SK-N-SH (cell line): ENCODE data around the gene VMP1. TPM values are rescaled to one million over a fixed set of nuclear protein-coding genes. Genes with fewer than 3 reads are reported as not detected.
A peak's percentile ranks its signal among the peaks of the same experiment; 100 is the strongest.

ENCODE experiments used
- CTCF ChIA-PET: fragments of 300-600, 350-600 bp; formaldehyde crosslinking; extraction: SDS; loops from one replicate; lab custom pipeline; 2021; lab: Yijun Ruan, JAX
- POLR2A ChIA-PET: fragments of 350-600 bp; sonication (Branson Sonifier 250); formaldehyde crosslinking; extraction: SDS; loops from one replicate; lab custom pipeline; 2020; ENCODE audit warnings: antibody characterized with exemption, inconsistent platforms; lab: Yijun Ruan, JAX
- DNase-seq: peaks from one replicate; pipeline ENCODE4 v3.0.0; 2012
- H2AFZ ChIP-seq: fragments of 200-600 bp; sonication (generic); 2 replicates; pipeline ENCODE4 v1.8.1; 2016; ENCODE audit warnings: antibody characterized with exemption, mild to moderate bottlenecking, low read depth
- H3F3A ChIP-seq: fragments of 200-600 bp; sonication (generic); replicated peaks from 2 replicates; pipeline ENCODE3; 2016; ENCODE audit warnings: antibody characterized with exemption, mild to moderate bottlenecking; ENCODE audit not compliant: insufficient read depth
- H3K27ac ChIP-seq, 2 experiments: fragments of 200-500 bp in 1 of 2; fragments of 200-600 bp in 1 of 2; sonication (Bioruptor generic) in 1 of 2; sonication (generic), shearing (Covaris generic) in 1 of 2; 2 replicates each; pipeline versions ENCODE4 v1.5.1 to v1.6.1; 2014 to 2016; ENCODE audit warnings: low read depth in 2 of 2, inconsistent platforms in 1 of 2, low read length in 1 of 2, mild to moderate bottlenecking in 1 of 2, mixed read lengths in 1 of 2
- H3K27me3 ChIP-seq: fragments of 200-600 bp; sonication (generic), shearing (Covaris generic); 2 replicates; pipeline ENCODE4 v1.6.1; 2016; ENCODE audit warnings: mixed run types; ENCODE audit not compliant: insufficient read depth
- H3K36me3 ChIP-seq, 2 experiments: fragments of 200-500 bp in 1 of 2; fragments of 200-600 bp in 1 of 2; sonication (Bioruptor generic) in 1 of 2; sonication (generic) in 1 of 2; replicated peaks in 1 of 2; 2 replicates each; pipeline versions ENCODE3 to v1.5.1; 2014 to 2016; ENCODE audit warnings: low read length in 1 of 2, mild to moderate bottlenecking in 1 of 2; ENCODE audit not compliant: insufficient read depth in 2 of 2, control insufficient read depth in 1 of 2
- H3K4me1 ChIP-seq, 2 experiments: fragments of 200-500 bp in 1 of 2; fragments of 200-600 bp in 1 of 2; sonication (Bioruptor generic) in 1 of 2; sonication (generic), shearing (Covaris generic) in 1 of 2; 2 replicates each; pipeline versions ENCODE4 v1.5.1 to v1.6.1; 2014 to 2016; ENCODE audit warnings: low read depth in 1 of 2, low read length in 1 of 2, mixed run types in 1 of 2; ENCODE audit not compliant: insufficient read depth in 2 of 2, control insufficient read depth in 1 of 2
- H3K4me2 ChIP-seq: fragments of 200-600 bp; sonication (generic), shearing (Covaris generic); 2 replicates; pipeline ENCODE4 v1.6.1; 2017; ENCODE audit warnings: mixed run types
- H3K4me3 ChIP-seq, 2 experiments: fragments of 200-500 bp in 1 of 2; fragments of 200-600 bp in 1 of 2; sonication (Bioruptor generic) in 1 of 2; sonication (generic), shearing (Covaris generic) in 1 of 2; 2 replicates each; pipeline versions ENCODE4 v1.5.1 to v1.8.1; 2014 to 2016; ENCODE audit warnings: low read depth in 2 of 2, inconsistent platforms in 1 of 2, low read length in 1 of 2, mild to moderate bottlenecking in 1 of 2, mixed read lengths in 1 of 2, moderate library complexity in 1 of 2
- H3K79me2 ChIP-seq: fragments of 200-600 bp; sonication (generic); 2 replicates; pipeline ENCODE4 v1.8.1; 2017; ENCODE audit warnings: mild to moderate bottlenecking; ENCODE audit not compliant: insufficient read depth
- H3K9ac ChIP-seq: fragments of 200-600 bp; sonication (generic); 2 replicates; pipeline ENCODE4 v1.6.1; 2017; ENCODE audit warnings: mixed run types
- H3K9me2 ChIP-seq: fragments of 200-600 bp; sonication (generic); 2 replicates; pipeline ENCODE4 v1.6.1; 2017; ENCODE audit warnings: mixed run types
- H3K9me3 ChIP-seq: fragments of 200-600 bp; sonication (generic); 2 replicates; pipeline ENCODE4 v1.6.1; 2017; ENCODE audit warnings: mixed run types, mild to moderate bottlenecking, moderate library complexity
- H4K20me1 ChIP-seq: fragments of 200-600 bp; sonication (generic); 2 replicates; pipeline ENCODE4 v1.6.1; 2017; ENCODE audit warnings: mild to moderate bottlenecking, mixed run types; ENCODE audit not compliant: insufficient read depth
- FOXM1 ChIP-seq: IDR thresholded peaks from 2 replicates; pipeline ENCODE4 v1.4.0; 2012; ENCODE audit warnings: low read depth, mild to moderate bottlenecking
- GATA2 ChIP-seq: sonication (generic); formaldehyde crosslinking; IDR thresholded peaks from 2 replicates; pipeline ENCODE4 v1.5.0; 2020; ENCODE audit warnings: mild to moderate bottlenecking, missing genetic modification reagents
- MEF2A ChIP-seq: IDR thresholded peaks from 2 replicates; pipeline ENCODE4 v1.4.0; 2012; ENCODE audit warnings: low read depth, borderline replicate concordance
- NFIC ChIP-seq: IDR thresholded peaks from 2 replicates; pipeline ENCODE4 v1.4.0; 2012; ENCODE audit warnings: borderline replicate concordance
- POLR2AphosphoS5 ChIP-seq: IDR thresholded peaks from 2 replicates; pipeline ENCODE4 v1.6.1; 2012; ENCODE audit warnings: low read depth, low read length
- RAD21 ChIP-seq: IDR thresholded peaks from 2 replicates; pipeline ENCODE4 v1.6.1; 2012; ENCODE audit warnings: mild to moderate bottlenecking, low read length
- REST ChIP-seq: IDR thresholded peaks from 2 replicates; pipeline ENCODE4 v1.6.1; 2012; ENCODE audit warnings: mild to moderate bottlenecking, low read depth, low read length, moderate library complexity
- RXRA ChIP-seq: IDR thresholded peaks from 2 replicates; pipeline ENCODE4 v1.4.0; 2012; ENCODE audit warnings: low read depth, mild to moderate bottlenecking, borderline replicate concordance
- TAF1 ChIP-seq: IDR thresholded peaks from 2 replicates; pipeline ENCODE4 v1.6.1; 2012; ENCODE audit warnings: low read depth, mild to moderate bottlenecking, low read length, moderate library complexity, borderline replicate concordance
- TEAD4 ChIP-seq: IDR thresholded peaks from 2 replicates; pipeline ENCODE4 v1.4.0; 2012; ENCODE audit warnings: mild to moderate bottlenecking, borderline replicate concordance; ENCODE audit not compliant: insufficient read depth
- YY1 ChIP-seq: IDR thresholded peaks from 2 replicates; pipeline ENCODE4 v1.4.0; 2012; ENCODE audit warnings: low read depth, mild to moderate bottlenecking
- ZBTB33 ChIP-seq: IDR thresholded peaks from 2 replicates; pipeline ENCODE4 v1.4.0; 2012; ENCODE audit warnings: low read depth, borderline replicate concordance
- WGBS: methylation state at CpG from one replicate; pipeline ENCODE4 v1.1.6; 2017; ENCODE audit warnings: low lambda C conversion rate; 5-methylcytosine and 5-hydroxymethylcytosine counted together
- polyA plus RNA-seq, 3 experiments: library from polyadenylated mRNA; depleted of rRNA; stranded (reverse); fragments of >200 nt; gene quantifications; 2 replicates each; pipeline ENCODE4 v1.2.3, GENCODE V29; 2012
- TF ChIP-seq, protein P1 (sequence below): IDR thresholded peaks from 2 replicates; pipeline ENCODE4 v1.4.0; 2012; ENCODE audit warnings: low read depth
- TF ChIP-seq, protein P2 (sequence below): IDR thresholded peaks from 2 replicates; pipeline ENCODE4; 2012

Gene VMP1
- polyA plus RNA-seq, 1 of the 3 experiments (the other 2 are of a cell fraction), result 169 TPM

DNA sequence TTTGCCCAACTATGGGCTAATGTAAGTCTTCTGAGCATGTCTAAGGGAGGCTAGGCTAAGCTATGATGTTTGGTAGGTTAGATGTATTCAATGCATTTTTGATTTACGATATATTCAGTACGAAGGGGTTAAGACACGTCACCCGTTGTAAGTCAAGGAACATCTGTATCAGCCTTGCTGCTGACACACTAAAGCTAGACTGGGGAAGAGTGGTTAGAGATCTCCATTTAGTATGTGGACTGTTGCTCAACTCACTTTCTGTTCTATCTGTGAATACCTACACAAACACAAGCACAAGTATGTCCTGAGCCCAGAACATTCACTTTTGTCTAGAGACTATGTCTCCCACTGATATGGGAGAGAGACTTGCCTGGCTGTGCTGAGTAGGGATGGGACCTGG is 71.5 kb downstream of the VMP1 start:
- CTCF ChIA-PET, result interaction anchor here (0.6 to 1.5 kb wide), 4 partner anchors 10 to 34 kb away, joined by 3 to 8 read pairs (median 4); no protein-coding TSS in a partner anchor
- H3K36me3 ChIP-seq, result peaks cover 18 to 57% of the 10 kb centered on the region in 2 experiments
- POLR2A ChIA-PET, result no interaction called here

DNA sequence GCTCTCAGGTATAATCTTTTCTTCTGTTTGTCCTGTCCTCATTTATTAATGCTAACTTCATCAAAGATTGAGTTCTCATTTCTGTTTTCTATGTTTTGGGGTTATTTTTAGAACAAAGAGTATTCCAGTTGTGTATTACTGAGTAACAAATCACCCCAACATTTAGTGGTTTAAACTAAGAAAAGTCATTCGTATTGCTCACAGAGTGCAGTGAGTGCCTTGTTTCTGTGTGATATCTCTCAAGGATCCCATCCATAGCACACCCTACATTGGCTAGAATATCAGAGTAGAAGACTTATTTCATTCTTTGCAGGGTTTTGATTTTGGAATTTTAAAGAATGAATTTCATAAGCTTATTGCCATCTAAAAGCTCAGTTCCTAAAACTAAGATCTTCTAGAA is 72.1 kb downstream of the VMP1 start:
- H3K9ac ChIP-seq, result no peak overlapping the region
- H3K27me3 ChIP-seq, result no peaks in the 10 kb centered on the region
- H4K20me1 ChIP-seq, result no peaks in the 10 kb centered on the region
- CTCF ChIA-PET, result interaction anchor here (1.0 to 1.5 kb wide), 2 partner anchors 11 to 34 kb away, joined by 3 to 6 read pairs; no protein-coding TSS in a partner anchor
- H3K4me2 ChIP-seq, result no peak overlapping the region
- no peak overlapping the region for H2AFZ ChIP-seq
- H3K27ac ChIP-seq, result peak overlapping the region; percentile 4 to 99; a peak in 2 of 4 replicates
- H3K4me3 ChIP-seq, result no peak overlapping the region
- H3K79me2 ChIP-seq, result peaks cover 38% of the 10 kb centered on the region
- TF ChIP-seq REST, result no peak
- TF ChIP-seq ZBTB33, result no peak
- no peak for TF ChIP-seq POLR2AphosphoS5
- no peak for TF ChIP-seq TEAD4
- no peak for TF ChIP-seq TAF1
- no peak for TF ChIP-seq FOXM1
- peaks cover 15 to 17% of the 10 kb centered on the region in 2 experiments for H3K4me1 ChIP-seq
- H3K36me3 ChIP-seq, result peaks cover 15 to 52% of the 10 kb centered on the region in 2 experiments
- H3K9me3 ChIP-seq, result 0 out of 2 replicates have a peak, but pooled peaks cover 2% of the 10 kb centered on the region
- H3F3A ChIP-seq, result peaks cover 36% of the 10 kb centered on the region
- POLR2A ChIA-PET, result no interaction called here
- 97% methylated on average over 1 of the region's 1 CpG for WGBS
- no peaks in the 10 kb centered on the region for H3K9me2 ChIP-seq
- DNase-seq, result no peak

More for the DNA sequence above, 71.5 kb downstream of the VMP1 start:
- peaks cover 15 to 17% of the 10 kb centered on the region in 2 experiments; a peak in 3 of 4 replicates for H3K4me1 ChIP-seq
- no peak overlapping the region for H3K9ac ChIP-seq
- no peaks in the 10 kb centered on the region for H3K9me2 ChIP-seq
- H4K20me1 ChIP-seq, result no peaks in the 10 kb centered on the region
- H3K79me2 ChIP-seq, result peaks cover 33% of the 10 kb centered on the region
- TF ChIP-seq ZBTB33 (no peak), RXRA (no peak), NFIC (no peak), YY1 (no peak), FOXM1 (no peak), MEF2A (no peak), TEAD4 (no peak), RAD21 (no peak), TAF1 (no peak), GATA2 (no peak)
- TF ChIP-seq, protein P1, sequence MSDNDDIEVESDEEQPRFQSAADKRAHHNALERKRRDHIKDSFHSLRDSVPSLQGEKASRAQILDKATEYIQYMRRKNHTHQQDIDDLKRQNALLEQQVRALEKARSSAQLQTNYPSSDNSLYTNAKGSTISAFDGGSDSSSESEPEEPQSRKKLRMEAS, result no peak
- TF ChIP-seq, protein P2, sequence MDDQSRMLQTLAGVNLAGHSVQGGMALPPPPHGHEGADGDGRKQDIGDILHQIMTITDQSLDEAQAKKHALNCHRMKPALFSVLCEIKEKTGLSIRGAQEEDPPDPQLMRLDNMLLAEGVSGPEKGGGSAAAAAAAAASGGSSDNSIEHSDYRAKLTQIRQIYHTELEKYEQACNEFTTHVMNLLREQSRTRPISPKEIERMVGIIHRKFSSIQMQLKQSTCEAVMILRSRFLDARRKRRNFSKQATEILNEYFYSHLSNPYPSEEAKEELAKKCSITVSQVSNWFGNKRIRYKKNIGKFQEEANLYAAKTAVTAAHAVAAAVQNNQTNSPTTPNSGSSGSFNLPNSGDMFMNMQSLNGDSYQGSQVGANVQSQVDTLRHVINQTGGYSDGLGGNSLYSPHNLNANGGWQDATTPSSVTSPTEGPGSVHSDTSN, result no peak
- no peak overlapping the region for H3K4me3 ChIP-seq
- no peak overlapping the region for H3K4me2 ChIP-seq
- 99% methylated on average over 4 of the region's 4 CpGs for WGBS
- H3K27me3 ChIP-seq, result no peaks in the 10 kb centered on the region
- H2AFZ ChIP-seq, result no peak overlapping the region
- no peak for DNase-seq
- peaks cover 36% of the 10 kb centered on the region for H3F3A ChIP-seq
- peak overlapping the region in 1 of 2 experiments; percentile 99; a peak in 1 of 4 replicates for H3K27ac ChIP-seq
- H3K9me3 ChIP-seq, result 0 out of 2 replicates have a peak, but pooled peaks cover 2% of the 10 kb centered on the region
